GM08714 (cell line): ENCODE measurements around the gene CDCA3.
"Not testable (repeated sequence)": the region's sequence is repeated elsewhere in the genome, so short reads cannot be mapped to it uniquely, and the experiment has no call there.

Experiments used
- H3K4me3 ChIP-seq: fragments of 200-500 bp; sonication (Bioruptor generic); 2 replicates; pipeline ENCODE4 v1.5.1; 2014; ENCODE audit warnings: mild to moderate bottlenecking, low read length, inconsistent platforms
- ZNF274 ChIP-seq: IDR thresholded peaks from 2 replicates; pipeline ENCODE4 v1.6.1; 2012; ENCODE audit warnings: mild to moderate bottlenecking, low read depth, low read length

Gene CDCA3

DNA sequence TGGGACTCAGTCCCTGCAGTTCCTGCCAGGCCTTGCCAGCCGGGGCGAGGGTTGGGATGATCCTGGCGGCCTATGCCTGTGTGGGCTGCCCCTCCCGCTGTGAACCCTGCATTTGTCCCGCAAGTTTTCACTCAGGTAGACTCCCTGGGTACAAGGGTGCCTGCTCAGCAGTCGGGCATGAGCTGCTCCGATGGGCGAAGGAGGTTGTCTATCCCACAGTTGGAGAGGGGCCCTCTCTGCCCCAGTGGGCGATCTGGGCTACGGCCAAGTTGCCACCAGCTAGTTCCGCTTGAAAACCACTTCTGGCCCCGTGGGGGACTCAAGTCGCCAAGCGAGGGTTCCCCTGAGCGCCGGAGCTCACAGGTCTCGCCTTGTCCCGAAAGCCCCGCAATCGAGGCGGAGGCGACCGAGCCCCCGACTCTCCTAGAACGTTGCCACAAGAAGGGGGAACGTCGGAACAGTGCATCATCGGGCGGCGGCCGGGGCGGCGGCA, 15.9 kb upstream of the CDCA3 start:
- TF ChIP-seq ZNF274: no peak
- H3K4me3 ChIP-seq: peak overlapping the region; percentile 39; the same call in 1 of the 2 replicates

DNA sequence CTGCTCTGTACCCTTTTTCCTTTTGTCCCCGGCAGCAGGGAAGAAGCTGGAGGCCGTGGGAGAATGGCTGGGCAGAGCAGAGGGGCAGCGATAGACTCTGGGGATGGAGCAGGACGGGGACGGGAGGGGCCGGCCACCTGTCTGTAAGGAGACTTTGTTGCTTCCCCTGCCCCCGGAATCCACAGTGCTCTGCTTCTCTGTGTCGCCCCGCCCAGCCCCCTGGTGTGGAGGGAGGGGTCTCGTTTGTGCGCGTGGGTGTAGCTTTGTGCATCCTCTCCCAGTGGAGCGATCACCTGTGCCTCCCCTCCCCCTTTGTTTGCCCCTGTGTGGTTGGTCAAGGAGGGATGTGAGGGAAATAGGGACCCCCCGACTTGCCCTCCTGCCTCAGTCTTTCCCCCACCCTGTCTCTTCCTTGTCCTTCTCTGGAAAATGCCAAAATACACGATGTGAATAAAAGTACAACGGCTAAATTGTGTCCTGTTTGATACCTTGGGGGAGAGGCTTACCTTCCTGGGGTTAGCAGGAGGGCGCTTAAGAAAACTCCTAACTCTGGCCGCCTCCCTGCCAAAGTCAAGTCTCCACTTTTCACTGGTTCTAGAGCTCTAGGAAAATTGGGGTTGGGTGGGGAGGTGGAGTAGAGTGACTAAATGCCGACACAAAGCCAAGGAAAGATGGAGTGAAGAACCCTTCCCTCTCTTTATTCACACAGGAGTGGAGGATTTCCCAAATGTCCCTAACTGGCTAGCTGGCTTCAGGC, 15.3 kb upstream of the CDCA3 start:
- no peak overlapping the region; the same call in 1 of the 2 replicates for H3K4me3 ChIP-seq
- no peak for TF ChIP-seq ZNF274

DNA sequence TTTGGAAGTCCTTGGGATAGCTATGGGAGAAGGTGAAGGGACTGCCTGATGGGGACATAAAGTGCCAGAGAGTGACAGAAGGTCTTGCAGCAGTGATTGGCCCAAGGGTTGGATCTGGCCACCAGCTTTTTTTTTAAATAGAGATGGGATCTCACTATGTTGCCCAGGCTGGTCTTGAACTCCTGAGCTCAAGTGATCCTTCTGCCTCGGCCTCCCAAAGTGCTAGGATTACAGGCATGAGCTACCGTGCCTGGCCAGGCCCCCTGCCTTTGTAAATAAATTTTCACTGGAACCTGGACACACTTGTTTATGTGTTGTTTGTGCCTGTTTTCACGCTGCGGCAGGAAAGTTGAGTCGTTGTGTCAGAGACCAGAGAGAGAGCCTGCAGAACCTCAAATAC, 14.2 kb upstream of the CDCA3 start:
- H3K4me3 ChIP-seq: not testable (repeated sequence)

DNA sequence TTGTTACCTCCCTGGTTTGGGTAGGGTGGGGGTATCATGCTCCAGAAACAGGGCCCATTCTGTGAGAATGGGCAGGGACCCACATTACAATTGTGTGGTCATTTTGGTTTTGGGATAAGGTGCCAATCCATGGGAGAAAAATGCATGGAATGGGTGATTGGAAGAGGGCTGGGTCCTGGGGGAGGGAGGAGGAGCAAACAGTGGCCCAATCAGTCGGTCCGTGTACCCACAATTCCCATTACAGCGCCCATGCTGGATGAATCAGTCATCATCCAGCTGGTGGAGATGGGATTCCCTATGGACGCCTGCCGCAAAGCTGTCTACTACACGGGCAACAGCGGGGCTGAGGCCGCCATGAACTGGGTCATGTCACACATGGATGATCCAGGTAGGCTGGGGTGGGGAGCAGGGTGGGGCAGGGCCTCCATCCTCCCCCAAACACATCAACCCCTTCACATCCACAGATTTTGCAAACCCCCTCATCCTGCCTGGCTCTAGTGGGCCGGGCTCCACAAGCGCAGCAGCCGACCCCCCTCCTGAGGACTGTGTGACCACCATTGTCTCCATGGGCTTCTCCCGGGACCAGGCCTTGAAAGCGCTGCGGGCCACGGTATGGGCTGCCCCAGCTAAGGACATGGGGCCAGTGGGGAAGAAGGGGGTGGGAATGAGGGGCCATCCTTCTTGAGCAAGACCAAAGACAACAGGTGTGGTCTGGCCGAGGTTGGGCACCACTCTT, 12.7 kb upstream of the CDCA3 start:
- no peak overlapping the region for H3K4me3 ChIP-seq
- TF ChIP-seq ZNF274: no peak

DNA sequence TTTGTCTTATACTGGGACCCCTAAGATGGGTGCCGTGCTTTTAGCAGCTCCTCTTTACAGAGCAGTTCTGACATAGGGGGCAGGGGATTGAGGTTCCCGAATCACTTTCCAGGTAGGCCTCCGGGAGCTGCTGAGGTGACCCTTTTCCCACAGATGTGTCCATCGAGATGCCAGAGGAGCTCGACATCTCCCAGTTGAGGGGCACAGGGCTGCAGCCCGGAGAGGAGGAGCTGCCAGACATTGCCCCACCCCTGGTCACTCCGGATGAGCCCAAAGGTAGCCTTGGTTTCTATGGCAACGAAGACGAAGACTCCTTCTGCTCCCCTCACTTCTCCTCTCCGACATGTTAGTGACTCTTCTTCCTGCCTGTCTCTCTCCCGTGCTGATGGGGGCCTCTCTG, 11.9 kb upstream of the CDCA3 start:
- no peak overlapping the region for H3K4me3 ChIP-seq
- no peak for TF ChIP-seq ZNF274

DNA sequence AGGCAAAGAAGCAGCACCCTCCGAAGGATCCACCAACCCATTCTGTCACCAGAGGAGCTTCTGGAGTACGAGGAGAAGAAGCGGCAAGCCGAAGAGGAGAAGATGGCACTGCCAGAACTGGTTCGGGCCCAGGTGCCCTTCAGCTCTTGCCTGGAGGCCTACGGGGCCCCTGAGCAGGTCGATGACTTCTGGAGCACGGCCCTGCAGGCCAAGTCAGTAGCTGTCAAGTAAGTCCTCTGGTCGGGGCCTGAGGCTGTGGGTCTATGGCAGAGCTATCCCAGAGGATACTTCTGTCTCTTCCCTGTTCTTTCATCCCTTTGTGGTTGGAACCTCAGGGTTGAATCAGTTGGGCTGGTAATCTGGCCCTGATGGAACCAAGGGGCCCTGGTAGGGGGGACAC, 10.3 kb upstream of the CDCA3 start:
- no peak overlapping the region for H3K4me3 ChIP-seq
- no peak for TF ChIP-seq ZNF274

DNA sequence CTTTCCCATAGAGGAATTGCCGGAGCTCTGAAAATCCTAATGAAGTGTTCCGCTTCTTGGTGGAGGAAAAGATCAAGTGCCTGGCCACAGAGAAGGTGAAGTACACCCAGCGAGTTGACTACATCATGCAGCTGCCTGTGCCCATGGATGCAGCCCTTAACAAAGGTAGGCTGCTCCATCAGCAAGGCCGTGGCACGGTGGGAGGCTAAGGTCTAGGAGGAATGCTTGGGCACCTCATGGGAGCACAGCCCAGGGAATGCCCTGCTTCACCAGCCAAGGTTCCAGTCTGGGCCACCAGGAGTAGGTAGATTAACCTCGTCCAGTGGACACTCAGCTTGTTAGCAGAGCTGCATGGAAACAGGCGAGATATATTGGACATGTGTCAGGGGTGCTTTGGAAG, 9.9 kb upstream of the CDCA3 start:
- H3K4me3 ChIP-seq: no peak overlapping the region
- TF ChIP-seq ZNF274: no peak

DNA sequence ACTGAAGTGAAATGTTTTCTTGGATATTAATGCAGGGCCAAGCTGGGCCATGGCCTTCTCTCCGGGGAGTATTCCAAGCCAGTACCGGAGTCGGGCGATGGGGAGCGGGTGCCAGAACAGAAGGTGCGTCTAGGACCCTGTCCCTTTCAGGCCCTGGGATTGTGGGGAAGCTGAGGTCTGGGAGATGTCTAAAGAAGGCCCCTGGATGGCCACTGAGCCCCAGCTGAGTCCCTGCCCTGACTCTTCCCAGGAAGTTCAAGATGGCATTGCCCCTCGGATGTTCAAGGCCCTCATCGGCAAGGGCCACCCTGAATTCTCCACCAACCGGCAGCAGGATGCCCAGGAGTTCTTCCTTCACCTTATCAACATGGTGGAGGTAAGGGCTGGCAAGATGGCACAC, 9.0 kb upstream of the CDCA3 start:
- TF ChIP-seq ZNF274: no peak
- H3K4me3 ChIP-seq: no peak overlapping the region

DNA sequence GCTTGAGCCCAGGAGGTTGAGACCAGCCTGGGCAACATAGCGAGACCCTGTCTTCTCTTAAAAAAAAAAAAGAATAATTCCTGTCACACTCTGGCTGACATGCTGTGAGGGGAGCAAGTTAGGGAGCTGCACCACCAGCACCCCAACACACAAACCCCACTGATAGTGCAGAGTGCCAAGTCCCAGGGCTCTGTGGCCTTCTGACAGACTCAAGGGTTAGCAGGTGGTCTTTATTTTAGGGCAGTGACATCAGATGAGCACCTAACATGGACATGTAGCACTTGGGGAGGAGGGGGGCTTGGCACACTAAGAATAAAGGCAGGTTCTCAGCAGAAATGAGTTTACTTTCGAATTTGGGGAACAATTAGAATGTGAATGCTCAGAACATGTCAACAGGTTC, 7.7 kb upstream of the CDCA3 start:
- TF ChIP-seq ZNF274: no peak
- H3K4me3 ChIP-seq: no peak overlapping the region

DNA sequence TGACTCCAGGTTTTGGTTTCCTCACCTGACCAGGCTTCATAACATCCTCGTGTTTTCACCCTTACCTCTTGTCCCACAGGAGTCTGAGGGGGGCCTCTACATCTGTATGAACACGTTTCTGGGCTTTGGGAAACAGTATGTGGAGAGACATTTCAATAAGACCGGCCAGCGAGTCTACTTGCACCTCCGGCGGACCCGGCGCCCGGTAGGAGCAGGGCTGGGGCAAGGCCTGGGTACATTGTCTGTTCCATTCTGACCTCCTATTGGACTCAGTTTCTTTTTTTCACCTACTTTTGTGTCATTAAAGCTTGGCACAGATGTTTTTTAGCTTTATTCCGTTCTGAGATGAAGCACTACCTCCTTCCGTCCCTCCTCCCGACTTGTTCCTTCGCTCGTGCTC, 4.2 kb upstream of the CDCA3 start:
- H3K4me3 ChIP-seq: no peak overlapping the region
- TF ChIP-seq ZNF274: no peak

DNA sequence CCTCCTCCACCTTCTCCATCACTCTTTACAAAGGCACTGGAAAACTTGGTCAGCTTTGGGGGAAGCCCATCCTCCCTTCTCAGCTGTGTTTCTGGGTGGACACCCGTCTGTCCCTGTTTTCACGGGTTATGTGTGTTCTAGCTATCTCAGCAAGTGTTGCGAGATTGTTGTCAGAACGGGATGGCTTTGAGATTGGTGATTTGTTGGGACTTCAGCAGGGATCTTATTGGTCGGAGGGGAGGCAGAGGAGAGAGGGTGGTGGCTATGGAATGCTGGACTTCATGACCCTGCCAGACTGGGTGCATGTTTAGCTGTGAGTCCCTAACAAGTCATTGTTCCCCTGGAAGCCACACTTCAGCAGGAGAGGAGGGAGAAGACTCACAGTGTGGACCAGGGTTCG, 3.0 kb upstream of the CDCA3 start:
- H3K4me3 ChIP-seq: no peak overlapping the region
- no peak for TF ChIP-seq ZNF274

DNA sequence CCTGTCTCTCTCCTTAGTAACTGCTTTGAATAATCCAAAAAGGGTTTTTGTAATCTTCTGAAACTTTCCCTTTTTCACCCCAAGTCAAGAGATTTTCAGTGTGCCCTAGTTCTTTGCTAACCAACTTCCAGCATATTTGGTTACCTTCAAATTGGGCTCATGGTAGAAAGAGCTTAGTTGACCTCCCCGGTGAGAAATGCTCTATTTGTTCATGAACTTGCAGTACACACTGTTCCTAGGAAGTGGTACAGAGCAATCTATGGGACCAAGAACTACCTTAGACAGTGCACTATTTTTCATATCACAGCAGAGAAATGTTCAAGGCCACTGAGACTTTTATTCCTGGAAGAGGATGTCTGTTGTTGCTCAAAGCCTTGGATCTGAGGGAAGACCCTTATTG, 2.5 kb upstream of the CDCA3 start:
- no peak overlapping the region; the same call in 1 of the 2 replicates for H3K4me3 ChIP-seq
- no peak for TF ChIP-seq ZNF274

DNA sequence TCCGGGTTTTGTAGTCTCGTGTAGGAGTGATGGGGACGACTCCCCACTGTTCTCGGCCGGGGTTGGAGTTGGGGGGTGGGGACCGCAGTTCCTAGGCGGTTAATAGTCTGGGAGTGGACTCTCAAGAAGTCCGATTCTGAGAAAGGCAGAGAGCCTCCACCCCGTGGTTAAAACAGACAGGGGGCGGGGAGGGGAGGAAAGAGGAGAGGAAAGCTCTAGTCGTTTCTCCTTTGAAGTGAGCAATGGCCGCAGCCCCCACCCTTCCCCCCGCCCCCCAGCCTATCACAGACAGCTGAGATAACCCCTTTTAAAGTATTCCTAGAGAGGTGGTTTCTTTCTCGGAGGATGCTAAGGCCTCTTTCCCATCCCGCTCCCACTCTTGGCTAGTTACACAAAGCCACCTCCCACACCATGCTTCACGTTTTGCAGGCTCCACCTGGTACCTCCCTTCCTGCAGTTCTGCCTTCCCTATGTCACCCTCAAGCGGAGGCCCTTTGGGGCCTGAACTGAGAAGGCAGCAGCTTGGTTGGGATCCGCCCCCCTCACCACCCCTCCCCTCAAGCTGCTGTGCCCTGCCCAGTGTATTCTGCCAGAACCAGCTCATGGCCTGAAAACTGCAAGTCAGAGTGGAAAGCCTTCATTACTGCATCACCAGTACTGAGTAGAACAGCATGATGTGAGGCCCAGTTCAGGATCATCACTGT, 1.7 kb upstream of the CDCA3 start:
- H3K4me3 ChIP-seq: peak overlapping the region; percentile 65
- no peak for TF ChIP-seq ZNF274

DNA sequence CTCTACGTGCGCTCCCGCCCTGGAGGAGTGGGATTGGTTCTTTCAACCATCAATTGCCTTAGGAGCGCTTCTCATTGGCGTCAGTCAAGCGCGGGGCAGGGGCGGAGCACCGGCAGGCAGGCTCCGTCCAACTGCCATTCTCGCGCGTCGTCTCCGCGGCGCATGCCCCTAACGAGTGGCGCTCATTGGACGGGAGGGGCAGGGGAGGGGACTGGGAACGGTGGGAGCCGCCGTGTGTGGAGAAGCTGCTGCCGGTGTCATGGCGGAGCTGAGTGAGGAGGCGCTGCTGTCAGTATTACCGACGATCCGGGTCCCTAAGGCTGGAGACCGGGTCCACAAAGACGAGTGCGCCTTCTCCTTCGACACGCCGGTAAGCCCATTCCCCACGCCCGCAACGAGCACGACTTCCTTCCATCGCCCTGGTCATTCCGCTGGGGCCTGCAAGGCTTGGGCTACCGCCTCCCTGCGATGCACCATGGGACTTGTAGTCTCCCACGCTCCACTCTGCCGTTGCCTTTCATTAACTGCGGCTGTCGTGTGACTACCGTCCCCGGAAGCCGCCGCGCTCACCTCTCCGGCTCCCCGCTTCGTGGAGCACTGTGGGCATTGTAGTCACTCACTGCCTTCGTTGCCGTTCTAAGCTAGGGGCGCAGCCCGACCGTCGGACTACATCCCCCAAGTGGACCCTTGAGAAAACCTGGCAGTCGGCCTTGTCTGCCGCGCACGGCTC, 1.0 kb upstream of the CDCA3 start, which contains the start of gene USP5:
TSS of gene USP5 (plus strand) at position 230 of the 730 bp plus-strand sequence. CDS start at position 260, 30 bp downstream.
- H3K4me3 ChIP-seq: peak within 1 kb of the TSS; percentile 88
- no peak for TF ChIP-seq ZNF274

DNA sequence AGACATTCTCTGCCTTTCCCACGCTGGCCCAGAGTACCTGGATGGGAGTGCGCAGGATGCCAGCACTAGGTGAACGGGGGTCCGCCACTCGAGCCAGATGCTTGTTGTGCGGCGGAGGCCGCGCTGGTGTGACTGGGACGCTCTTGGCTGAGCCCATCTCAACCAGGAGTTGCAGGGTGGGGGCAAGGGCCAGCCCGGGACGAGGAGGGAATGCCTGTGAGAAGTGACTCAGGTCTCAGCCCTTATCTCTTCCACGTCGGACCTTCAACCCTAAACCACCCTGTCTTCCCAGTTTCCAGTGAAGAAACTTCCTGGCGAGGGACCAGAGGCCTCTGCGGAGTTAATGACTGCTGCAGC, 312 bp downstream of the CDCA3 start:
- H3K4me3 ChIP-seq: peak overlapping the region; percentile 88
- TF ChIP-seq ZNF274: no peak
